Measurements from ENCODE around the gene CRNN. TPM values are rescaled to one million over a fixed set of nuclear protein-coding genes. Genes with fewer than 3 reads are reported as not detected.

The CRNN gene
- total RNA-seq (2021) = not detected in 2 replicates
- long read RNA-seq = 0 reads

DNA sequence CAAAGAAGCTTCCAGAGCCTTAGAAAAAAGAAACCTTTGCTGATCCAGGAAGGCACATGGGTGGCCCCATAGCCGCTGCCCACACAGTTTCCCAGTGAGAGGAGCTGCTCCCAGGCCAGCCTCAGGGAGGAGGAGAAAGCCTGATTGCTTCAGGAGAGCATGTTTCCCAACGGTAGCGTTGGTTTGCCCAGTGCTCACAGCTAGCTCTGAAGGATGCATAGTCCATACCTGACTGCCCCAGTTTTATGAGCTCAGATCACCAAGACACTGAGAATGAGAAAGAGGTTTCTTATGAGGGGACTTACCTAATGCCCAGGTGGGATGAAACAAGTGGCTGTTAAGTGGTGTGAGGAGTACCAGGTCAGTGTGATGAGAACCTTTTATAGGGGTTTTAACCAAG, at the start of gene CRNN:
CRNN (minus strand) TSS at position 355 of the 400 bp plus-strand sequence. CDS start 2,030 bp downstream, outside the sequence.
- Histone ChIP-seq H3K4me1 (ENCODE audit: insufficient read depth, low read length) (no peaks in the 10 kb centered on the region), H2BK15ac (ENCODE audit: low read depth, low read length) (no peak within 1 kb of the TSS), H3K79me2 (ENCODE audit: insufficient read depth, low read length) (no peaks in the 10 kb centered on the region), H2BK5ac (ENCODE audit: insufficient read length, low read length) (no peak within 1 kb of the TSS), H3K56ac (ENCODE audit: insufficient read length, low read depth, low read length) (no peak within 1 kb of the TSS), H4K20me1 (ENCODE audit: control insufficient read depth, insufficient read depth, insufficient read length) (no peaks in the 10 kb centered on the region), H4K91ac (ENCODE audit: insufficient read length, low read depth, low read length) (no peak within 1 kb of the TSS), H3K23ac (ENCODE audit: insufficient read length, low read depth, low read length) (no peak within 1 kb of the TSS), H2BK12ac (ENCODE audit: insufficient read length, low read depth, low read length) (no peak within 1 kb of the TSS), H3K4me2 (ENCODE audit: insufficient read depth, insufficient read length, low read length) (no peak within 1 kb of the TSS), H3K14ac (ENCODE audit: insufficient read depth, low read length) (no peak within 1 kb of the TSS), H2AK5ac (ENCODE audit: insufficient read length, low read length) (no peak within 1 kb of the TSS), H2AFZ (ENCODE audit: low read length) (no peak within 1 kb of the TSS), H3K27ac (ENCODE audit: insufficient read length, low read depth, low read length) (no peak within 1 kb of the TSS), H3K4ac (ENCODE audit: low read depth, low read length) (no peak within 1 kb of the TSS), H2BK120ac (ENCODE audit: low read depth, low read length, poor library complexity, severe bottlenecking) (no peak within 1 kb of the TSS), H3K9ac (ENCODE audit: extremely low read depth, insufficient read length, low read length) (no peak within 1 kb of the TSS), H3K18ac (ENCODE audit: insufficient read length, low read depth, low read length) (no peak within 1 kb of the TSS), H3K9me3 (ENCODE audit: control insufficient read depth, low read depth, low read length) (peaks cover 100% of the 10 kb centered on the region), H3K79me1 (ENCODE audit: insufficient read depth, low read depth, low read length, poor library complexity, severe bottlenecking) (no peaks in the 10 kb centered on the region), H4K8ac (replicated peaks; ENCODE audit: insufficient read length, low read depth, low read length) (no peak within 1 kb of the TSS), H3T11ph (ENCODE audit: low read length) (no peak within 1 kb of the TSS), H3K23me2 (ENCODE audit: insufficient read length, low read depth, low read length, poor library complexity, severe bottlenecking) (no peaks in the 10 kb centered on the region), H3K27me3 (ENCODE audit: insufficient read depth, low read length) (no peaks in the 10 kb centered on the region), H2BK20ac (ENCODE audit: low read depth, low read length, poor library complexity, severe bottlenecking) (no peak within 1 kb of the TSS), H4K5ac (ENCODE audit: insufficient read length, low read depth, low read length) (no peak within 1 kb of the TSS)
- TF ChIP-seq, protein P1, sequence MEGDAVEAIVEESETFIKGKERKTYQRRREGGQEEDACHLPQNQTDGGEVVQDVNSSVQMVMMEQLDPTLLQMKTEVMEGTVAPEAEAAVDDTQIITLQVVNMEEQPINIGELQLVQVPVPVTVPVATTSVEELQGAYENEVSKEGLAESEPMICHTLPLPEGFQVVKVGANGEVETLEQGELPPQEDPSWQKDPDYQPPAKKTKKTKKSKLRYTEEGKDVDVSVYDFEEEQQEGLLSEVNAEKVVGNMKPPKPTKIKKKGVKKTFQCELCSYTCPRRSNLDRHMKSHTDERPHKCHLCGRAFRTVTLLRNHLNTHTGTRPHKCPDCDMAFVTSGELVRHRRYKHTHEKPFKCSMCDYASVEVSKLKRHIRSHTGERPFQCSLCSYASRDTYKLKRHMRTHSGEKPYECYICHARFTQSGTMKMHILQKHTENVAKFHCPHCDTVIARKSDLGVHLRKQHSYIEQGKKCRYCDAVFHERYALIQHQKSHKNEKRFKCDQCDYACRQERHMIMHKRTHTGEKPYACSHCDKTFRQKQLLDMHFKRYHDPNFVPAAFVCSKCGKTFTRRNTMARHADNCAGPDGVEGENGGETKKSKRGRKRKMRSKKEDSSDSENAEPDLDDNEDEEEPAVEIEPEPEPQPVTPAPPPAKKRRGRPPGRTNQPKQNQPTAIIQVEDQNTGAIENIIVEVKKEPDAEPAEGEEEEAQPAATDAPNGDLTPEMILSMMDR (conservative IDR thresholded peaks at IDR 0.05) = no peak
- Mint-ChIP-seq H3K27me3 (ENCODE audit: low read depth) (peaks cover 5% of the 10 kb centered on the region), H3K4me1 (no peaks in the 10 kb centered on the region), H3K4me3 (no peak within 1 kb of the TSS), H3K27ac (no peak within 1 kb of the TSS), H3K36me3 (ENCODE audit: insufficient read depth in 1 of 3, low read depth in 3 of 3) (peaks cover 18 to 28% (median 27%) of the 10 kb centered on the region in 3 experiments; a peak in 6 of 7 replicates), H3K9me3 (peaks cover 91 to 93% of the 10 kb centered on the region in 2 experiments)
- no CpG with 5 or more reads among the region's 3 CpGs for WGBS (ENCODE audit: extremely low coverage, insufficient read length, low lambda C conversion rate)
- no peak for DNase-seq

Measured in H9 (cell line).